T-helper 1 cell treated with Interleukin-12 subunit alpha and Interleukin-12 subunit beta and Interleukin-4 antibody, amounts not matched to agents 30 ng/mL and 1 ng/mL, for 36 hours (primary cell): ENCODE measurements around the gene ARFGAP1. TPM values are rescaled to one million over a fixed set of nuclear protein-coding genes. Genes with fewer than 3 reads are reported as not detected.

Experiments used
- intact Hi-C: fragments of 100-400 bp; cut with micrococcal nuclease; formaldehyde crosslinking; loops from one replicate; pipeline ENCODE4 v1.15.1; 2024
- total RNA-seq: library from RNA; stranded (reverse); gene quantifications from 2 replicates; pipeline ENCODE4 v1.2.3, GENCODE V29; 2022

ARFGAP1 gene
- total RNA-seq, 1 donor from 2014 or later = 93.8 TPM

GRCh38 chr20:63277466-63278272 is 5.1 kb downstream of the ARFGAP1 start:
- intact Hi-C loops = no loop called here

GRCh38 chr20:63278661-63279060 is 6.0 kb downstream of the ARFGAP1 start:
- intact Hi-C loops = no loop called here

- intact Hi-C loops = no loop called here
Observed at GRCh38 chr20:63279931-63280330, 7.3 kb downstream of the ARFGAP1 start.

DNA sequence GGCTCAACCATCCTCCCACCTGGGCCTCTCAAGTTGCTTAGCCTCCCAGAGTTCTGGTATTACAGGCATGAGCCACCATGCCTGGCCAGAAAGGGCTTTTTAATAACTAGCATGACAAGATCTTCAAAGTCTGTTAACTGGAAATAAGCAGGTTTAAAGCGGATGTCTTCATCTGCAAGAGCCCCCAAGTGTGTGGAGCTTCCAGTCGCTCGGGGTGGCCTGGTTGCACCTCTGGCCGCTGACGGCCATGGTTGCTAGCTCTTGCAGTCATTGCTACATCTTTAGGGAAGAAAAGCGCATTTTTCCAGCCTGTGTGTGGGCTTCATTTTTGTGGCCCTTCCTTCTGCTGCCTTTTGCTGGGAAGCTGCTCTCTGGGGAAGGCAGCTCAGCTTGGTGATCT is 7.8 kb downstream of the ARFGAP1 start:
- intact Hi-C loops = no loop called here

- intact Hi-C loops = no loop called here
Observed at GRCh38 chr20:63280929-63281545, 8.4 kb downstream of the ARFGAP1 start.

GRCh38 chr20:63281742-63282665 is 9.4 kb downstream of the ARFGAP1 start:
- intact Hi-C loops = no loop called here

DNA sequence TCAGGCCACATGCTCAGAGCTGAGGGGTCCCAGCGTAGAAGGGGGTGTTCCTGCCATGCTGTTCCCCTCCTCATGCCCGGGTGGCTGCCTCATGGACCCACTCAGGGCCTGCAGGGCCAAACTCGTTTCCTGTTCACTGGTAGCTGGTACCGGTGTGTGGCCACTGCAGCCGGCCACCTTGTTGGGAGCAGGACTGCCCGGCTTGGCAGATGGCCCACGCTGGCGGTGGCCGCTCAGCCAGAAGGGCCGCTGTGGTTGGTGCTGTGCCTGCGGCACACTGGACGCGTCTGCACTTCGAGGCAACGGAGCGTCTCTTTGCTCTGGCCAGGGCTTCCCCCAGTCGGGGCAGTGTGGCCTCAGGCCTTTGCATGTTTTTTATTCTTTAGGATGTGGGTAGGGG is 10.3 kb downstream of the ARFGAP1 start:
- intact Hi-C loops = no loop called here

- intact Hi-C loops = no loop called here
Observed at GRCh38 chr20:63283397-63284082, 10.9 kb downstream of the ARFGAP1 start.

DNA sequence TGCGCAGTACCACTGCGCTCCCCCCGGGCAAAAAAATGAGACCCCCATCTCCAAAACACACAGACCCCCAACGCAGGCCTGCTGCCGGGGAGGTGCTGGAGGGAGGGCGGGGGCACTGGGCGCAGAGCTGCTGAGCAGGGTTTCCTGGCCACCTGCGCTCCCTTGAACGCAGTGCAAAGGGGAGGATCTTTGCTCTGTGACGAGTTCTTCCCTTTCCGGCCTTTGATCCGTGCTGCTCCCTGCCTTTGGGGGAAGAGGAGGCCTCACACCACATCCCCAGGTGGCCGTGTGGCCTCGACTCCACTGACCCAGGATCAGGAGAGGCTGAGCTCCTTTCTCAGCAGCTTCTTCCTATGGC is 11.4 kb downstream of the ARFGAP1 start:
- intact Hi-C loops = no loop called here

DNA sequence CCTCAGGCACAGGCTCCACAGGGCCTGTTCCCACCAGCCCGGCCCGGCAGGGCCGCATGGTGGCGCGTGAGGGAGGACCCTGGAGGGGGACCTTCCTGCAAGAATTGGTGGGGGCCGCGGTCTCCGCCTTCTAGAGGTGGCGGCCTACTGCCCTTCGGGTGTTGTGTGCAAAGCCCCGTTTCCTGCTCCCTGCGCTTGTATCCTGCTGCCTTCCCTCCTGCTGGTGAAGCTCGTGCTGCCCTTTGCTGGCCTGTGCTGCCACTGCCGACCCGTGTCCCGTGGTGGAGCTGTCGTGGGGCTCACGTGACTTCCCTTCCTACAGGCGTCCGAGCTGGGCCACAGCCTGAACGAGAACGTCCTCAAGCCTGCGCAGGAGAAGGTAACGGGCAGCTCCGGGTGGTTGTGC is 11.9 kb downstream of the ARFGAP1 start:
- intact Hi-C loops = no loop called here

DNA sequence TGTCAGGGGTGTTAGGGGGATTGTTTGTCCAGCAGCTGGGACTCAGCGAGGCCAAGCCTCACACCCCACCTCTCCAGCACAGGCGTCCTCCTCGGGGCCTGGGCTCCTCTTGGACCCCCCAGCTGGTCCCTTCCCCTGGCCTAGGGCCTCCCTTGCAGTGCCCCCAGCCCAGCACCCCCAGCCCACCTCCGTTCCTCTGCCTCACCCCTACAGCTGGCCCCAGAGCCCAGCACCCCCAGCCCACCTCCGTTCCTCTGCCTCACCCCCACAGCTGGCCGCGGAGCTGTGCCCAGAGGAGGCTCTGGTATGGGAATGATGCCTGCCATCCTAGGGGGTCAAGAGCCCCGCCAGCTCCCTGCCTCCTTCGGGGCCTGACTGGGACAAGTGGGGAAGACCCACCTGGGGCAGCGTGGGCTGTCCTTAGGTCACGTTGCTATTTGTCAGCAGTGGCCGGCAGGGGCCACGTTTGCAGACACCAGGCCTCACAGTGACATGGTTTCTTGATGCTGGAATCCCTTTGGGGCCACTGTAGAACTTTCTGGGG is 12.4 kb downstream of the ARFGAP1 start:
- intact Hi-C loops = no loop called here

DNA sequence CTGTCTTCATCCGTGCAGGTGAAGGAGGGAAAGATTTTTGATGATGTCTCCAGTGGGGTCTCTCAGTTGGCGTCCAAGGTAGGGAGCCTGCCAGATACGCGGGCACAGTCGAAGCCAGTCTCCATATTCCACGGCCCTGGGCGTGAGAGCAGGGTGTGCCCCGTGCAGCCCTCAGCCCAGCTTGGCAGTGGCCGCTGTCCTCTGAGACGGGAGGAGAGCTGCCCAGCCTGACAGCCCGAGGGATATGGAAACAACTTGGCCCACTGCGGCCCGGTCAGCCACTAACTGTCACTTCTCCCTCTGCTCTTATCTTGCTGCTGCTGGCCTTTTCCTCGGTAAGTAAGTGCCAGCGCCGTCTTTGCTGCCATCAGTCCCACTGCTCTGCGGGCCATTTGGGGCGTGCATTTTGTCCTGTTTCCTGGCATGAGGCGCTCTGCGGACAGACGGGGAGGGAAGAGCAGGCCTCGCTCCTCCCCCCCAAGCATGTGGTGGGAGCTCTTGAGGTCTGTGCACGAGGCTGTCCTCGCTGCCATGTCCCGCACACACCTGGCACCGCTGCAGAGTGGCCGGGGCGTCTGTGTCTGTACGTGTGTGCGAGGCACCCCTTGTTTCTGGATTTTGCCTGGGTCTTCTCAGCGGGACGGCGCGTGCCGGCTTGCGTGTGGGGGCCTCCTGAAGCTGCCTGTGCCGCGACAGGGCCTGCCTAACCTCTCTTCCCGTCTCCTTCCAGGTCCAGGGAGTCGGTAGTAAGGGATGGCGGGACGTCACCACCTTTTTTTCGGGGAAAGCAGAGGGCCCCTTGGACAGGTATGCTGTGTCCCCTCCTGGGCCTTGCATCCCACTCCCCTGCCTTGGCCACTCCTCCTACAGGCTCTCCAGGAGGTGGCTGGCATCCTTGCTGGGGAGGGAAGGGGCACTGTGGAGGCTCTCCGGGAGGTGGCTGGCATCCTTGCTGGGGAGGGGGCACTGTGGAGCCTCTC is 13.3 kb downstream of the ARFGAP1 start:
- intact Hi-C loops = no loop called here

GRCh38 chr20:63286781-63287696 is 14.4 kb downstream of the ARFGAP1 start:
- intact Hi-C loops = no loop called here

DNA sequence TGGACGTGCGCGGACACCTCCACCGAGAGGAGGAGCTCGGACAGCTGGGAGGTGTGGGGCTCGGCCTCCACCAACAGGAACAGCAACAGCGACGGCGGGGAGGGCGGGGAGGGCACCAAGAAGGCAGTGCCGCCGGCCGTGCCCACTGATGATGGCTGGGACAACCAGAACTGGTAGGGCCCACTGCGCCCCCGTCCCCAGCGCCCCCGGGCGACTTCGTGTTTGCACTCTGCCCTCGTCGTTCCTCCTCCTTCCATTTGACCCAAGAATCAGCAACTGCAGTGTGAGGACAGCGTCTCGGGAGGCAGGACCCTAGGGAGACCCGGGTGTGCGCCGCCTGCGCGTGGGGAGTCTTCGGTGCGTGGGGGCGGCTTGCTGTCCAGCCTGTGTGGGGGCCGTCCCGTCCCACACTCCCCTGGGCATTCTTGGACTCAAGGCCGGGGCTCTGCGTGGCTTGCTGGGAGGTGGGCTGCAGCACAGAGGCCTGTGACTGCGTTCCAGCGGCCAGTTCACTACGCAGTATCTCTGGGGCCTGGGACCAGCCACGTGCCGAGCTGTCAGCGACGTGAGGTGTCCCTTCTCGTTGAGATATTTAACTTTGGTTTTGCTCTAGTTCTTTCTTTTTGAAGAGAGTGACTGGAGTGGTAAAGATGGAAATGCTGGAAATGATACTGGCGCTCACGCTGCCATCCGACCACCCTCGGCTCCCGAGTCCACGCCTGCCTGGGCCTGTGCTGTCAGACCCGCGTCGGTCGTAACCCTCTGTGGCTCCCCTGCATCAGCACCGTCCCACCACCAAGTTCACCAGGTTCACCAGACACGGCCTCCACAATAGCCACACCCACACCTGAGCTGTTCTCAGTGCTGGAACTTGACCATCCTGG is 15.3 kb downstream of the ARFGAP1 start:
- intact Hi-C loops = no loop called here

- intact Hi-C loops = no loop called here
Observed at GRCh38 chr20:63288581-63289251, 16.1 kb downstream of the ARFGAP1 start.

GRCh38 chr20:63289311-63290135 is 16.9 kb downstream of the ARFGAP1 start:
- intact Hi-C loops = no loop called here
